Measurements from ENCODE around the gene TAPT1.
"Not testable (repeated sequence)": the region's sequence is repeated elsewhere in the genome, so short reads cannot be mapped to it uniquely, and the experiment has no call there.

The TAPT1 gene

DNA sequence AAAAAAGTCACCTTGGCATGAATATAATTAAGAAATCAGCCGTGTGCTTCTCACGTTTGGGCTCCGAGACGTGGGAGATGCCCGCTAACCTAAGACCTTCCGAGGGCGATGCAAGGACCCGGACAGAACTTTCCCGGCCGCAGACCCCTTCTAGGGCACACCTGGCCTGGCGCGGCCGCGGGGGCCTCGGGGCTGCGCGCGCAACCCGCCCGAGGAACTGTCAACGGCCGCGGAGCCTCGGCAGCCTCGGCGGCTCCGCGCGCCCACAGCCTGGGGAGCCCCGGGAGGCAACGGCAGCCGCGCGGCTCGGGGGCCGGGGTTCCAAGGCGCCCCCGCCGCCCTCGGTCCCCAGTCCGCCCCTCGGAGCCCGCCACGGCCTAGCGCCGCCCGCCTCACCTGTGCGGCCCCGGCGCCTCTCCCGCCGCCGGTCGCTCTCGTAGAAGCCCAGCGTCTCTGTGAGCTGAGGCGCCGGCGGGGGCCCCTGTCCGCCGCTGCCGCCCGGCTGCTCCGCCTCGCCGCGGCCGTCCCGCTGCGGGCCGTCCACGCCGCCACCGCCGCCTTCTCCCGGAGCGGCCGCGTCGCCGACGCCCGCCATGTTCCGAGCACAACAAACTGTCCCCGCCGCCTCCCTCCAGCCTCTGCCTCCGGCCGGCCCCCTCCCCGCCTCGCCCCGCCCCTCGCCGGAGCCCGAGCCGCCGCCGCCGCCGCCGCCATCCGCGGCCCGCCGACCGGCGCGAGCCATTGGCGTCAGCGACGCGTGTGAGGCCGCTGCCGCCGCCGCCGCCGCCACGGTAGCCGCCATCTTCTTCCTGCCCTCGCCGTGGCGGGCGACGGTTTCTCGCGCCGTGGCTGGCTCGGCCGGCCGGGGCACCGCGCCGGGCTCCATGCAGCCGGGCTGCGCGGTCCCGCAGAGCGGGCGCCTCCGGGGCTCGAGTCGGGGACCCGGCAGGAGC lies at the start of gene TAPT1:
TSS of gene TAPT1 (minus strand) at position 609 of the 953 bp plus-strand sequence. CDS start at position 595, 14 bp downstream.
- no peak for TF ChIP-seq SUZ12 (IDR thresholded peaks at IDR 0.05)
- 0 out of 2 replicates have a peak, but pooled peaks have one; percentile 22 for TF ChIP-seq LEF1 (IDR thresholded peaks at IDR 0.05; ENCODE audit: borderline replicate concordance)
- TF ChIP-seq CTBP1 (IDR thresholded peaks at IDR 0.05; ENCODE audit: borderline replicate concordance), result no peak
- TF ChIP-seq FOXK2 (IDR thresholded peaks at IDR 0.05), result no peak
- TF ChIP-seq ZNF384 (IDR thresholded peaks at IDR 0.05), result no peak
- no peak for TF ChIP-seq FOXA1 (IDR thresholded peaks at IDR 0.05)
- no peak for TF ChIP-seq BHLHE40 (IDR thresholded peaks at IDR 0.05; ENCODE audit: borderline replicate concordance)
- DNase-seq (ENCODE audit: extremely low spot score), result peak; percentile 71
- POLR2A ChIA-PET, result interaction anchor here (1.0 kb wide), 1 partner anchor 9 kb away, joined by 4 read pairs; no protein-coding TSS in a partner anchor
- CTCF ChIA-PET, result interaction anchor here (0.9 kb wide), 1 partner anchor 20 kb away, joined by 3 read pairs; no protein-coding TSS in a partner anchor

DNA sequence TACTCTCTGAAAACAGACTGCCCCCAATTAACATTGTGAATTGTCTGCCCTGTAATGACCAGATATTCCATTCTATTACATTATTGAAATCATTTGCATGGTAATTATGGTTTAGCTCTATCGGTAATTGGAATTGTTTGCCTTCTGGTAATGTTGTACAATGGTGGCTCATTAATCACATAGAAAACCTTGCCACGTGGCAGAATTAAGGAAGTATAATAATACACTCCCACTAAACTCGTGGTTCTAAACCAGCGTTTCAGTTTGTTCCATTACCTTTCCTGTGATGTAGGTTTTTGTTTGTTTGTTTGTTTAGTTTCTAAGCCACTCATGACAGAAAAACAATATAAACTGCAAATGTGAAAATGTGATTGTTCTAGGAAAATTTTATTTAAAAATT lies 45.1 kb upstream of the TAPT1 start:
- no peak for DNase-seq (ENCODE audit: extremely low spot score)
- TF ChIP-seq FOXM1 (IDR thresholded peaks at IDR 0.05; ENCODE audit: borderline replicate concordance) (no peak), FOXK2 (IDR thresholded peaks at IDR 0.05) (no peak), BHLHE40 (IDR thresholded peaks at IDR 0.05; ENCODE audit: borderline replicate concordance) (no peak), CTBP1 (IDR thresholded peaks at IDR 0.05; ENCODE audit: borderline replicate concordance) (no peak), L3MBTL2 (conservative IDR thresholded peaks at IDR 0.05) (no peak), NFRKB (IDR thresholded peaks at IDR 0.05) (no peak)
- CTCF ChIA-PET, result no interaction called here
- POLR2A ChIA-PET, result no interaction called here

DNA sequence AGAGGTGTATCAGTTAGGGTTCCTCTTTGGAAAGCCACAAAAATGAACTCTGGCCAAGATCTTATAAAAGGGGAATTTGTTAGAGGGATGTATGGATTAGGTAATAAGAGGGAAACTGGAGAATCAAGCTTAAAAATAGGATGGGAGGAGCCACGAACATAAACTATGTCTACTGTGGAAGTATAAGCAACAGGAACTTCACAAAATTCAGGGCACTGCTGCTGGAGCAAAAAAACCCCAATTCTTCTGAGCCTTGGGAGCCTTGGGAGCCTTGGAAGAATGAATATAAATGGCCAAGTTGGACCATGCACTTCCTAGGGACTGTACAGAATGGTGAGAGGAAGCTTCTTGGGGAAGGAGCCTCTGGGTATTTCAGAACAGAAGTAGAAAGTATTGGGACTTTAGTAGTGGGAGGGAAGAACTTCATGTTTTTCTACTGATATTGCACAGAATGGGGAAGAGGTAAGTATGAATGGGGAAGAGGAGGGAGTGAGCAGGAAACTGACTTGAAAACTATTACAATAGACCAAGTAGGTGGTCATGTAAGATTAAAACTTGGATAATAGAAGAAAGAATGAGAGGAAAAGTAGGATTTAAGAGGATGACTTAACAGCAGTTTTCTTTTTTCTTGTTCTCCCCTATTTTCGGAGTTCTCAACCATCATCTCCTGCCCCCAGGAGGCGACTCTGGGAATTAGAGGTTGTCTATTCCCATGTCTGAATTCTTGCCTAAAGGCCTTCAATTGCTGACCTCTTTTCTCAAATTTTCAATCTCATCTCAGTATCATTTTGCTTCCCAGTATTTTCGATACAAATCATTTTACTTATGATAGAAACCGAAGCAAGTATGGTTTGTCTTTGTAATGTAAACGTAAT lies 44.4 kb upstream of the TAPT1 start:
- POLR2A ChIA-PET, result no interaction called here
- CTCF ChIA-PET, result no interaction called here
- DNase-seq (ENCODE audit: extremely low spot score), result peak; percentile 30
- TF ChIP-seq ZNF384 (IDR thresholded peaks at IDR 0.05) (no peak), L3MBTL2 (conservative IDR thresholded peaks at IDR 0.05) (no peak), SP1 (IDR thresholded peaks at IDR 0.05) (no peak), CTBP1 (IDR thresholded peaks at IDR 0.05; ENCODE audit: borderline replicate concordance) (no peak), ARNT (IDR thresholded peaks at IDR 0.05) (no peak), ELF4 (IDR thresholded peaks at IDR 0.05) (no peak), NFRKB (IDR thresholded peaks at IDR 0.05) (no peak), FOXM1 (IDR thresholded peaks at IDR 0.05; ENCODE audit: borderline replicate concordance) (no peak), FOXA1 (IDR thresholded peaks at IDR 0.05) (no peak), FOXK2 (IDR thresholded peaks at IDR 0.05) (no peak), HDGF (IDR thresholded peaks at IDR 0.05; ENCODE audit: borderline replicate concordance) (no peak), PKNOX1 (IDR thresholded peaks at IDR 0.05) (no peak), TARDBP (IDR thresholded peaks at IDR 0.05) (no peak)

- POLR2A ChIA-PET; DNase-seq (ENCODE audit: extremely low spot score); CTCF ChIA-PET: not testable (repeated sequence)
Observed at GRCh38 chr4:16269742-16270453, 43.6 kb upstream of the TAPT1 start.

GRCh38 chr4:16269240-16269639 lies 43.0 kb upstream of the TAPT1 start:
- CTCF ChIA-PET, result no interaction called here
- no peak for DNase-seq (ENCODE audit: extremely low spot score)
- POLR2A ChIA-PET, result no interaction called here
- TF ChIP-seq HDGF (IDR thresholded peaks at IDR 0.05; ENCODE audit: borderline replicate concordance), result no peak
- no peak for TF ChIP-seq FOXM1 (IDR thresholded peaks at IDR 0.05; ENCODE audit: borderline replicate concordance)
- no peak for TF ChIP-seq NFRKB (IDR thresholded peaks at IDR 0.05)
- no peak for TF ChIP-seq SP1 (IDR thresholded peaks at IDR 0.05)
- TF ChIP-seq LEF1 (IDR thresholded peaks at IDR 0.05; ENCODE audit: borderline replicate concordance), result no peak
- no peak for TF ChIP-seq CTBP1 (IDR thresholded peaks at IDR 0.05; ENCODE audit: borderline replicate concordance)
- no peak for TF ChIP-seq FOXA1 (IDR thresholded peaks at IDR 0.05)
- no peak for TF ChIP-seq L3MBTL2 (conservative IDR thresholded peaks at IDR 0.05)
- TF ChIP-seq FOXK2 (IDR thresholded peaks at IDR 0.05), result no peak
- TF ChIP-seq ELF4 (IDR thresholded peaks at IDR 0.05), result no peak
- no peak for TF ChIP-seq ARNT (IDR thresholded peaks at IDR 0.05)
- no peak for TF ChIP-seq SUZ12 (IDR thresholded peaks at IDR 0.05)
- TF ChIP-seq PKNOX1 (IDR thresholded peaks at IDR 0.05), result no peak
- TF ChIP-seq ZNF384 (IDR thresholded peaks at IDR 0.05), result no peak
- TF ChIP-seq TARDBP (IDR thresholded peaks at IDR 0.05), result no peak
- TF ChIP-seq BHLHE40 (IDR thresholded peaks at IDR 0.05; ENCODE audit: borderline replicate concordance), result no peak

DNA sequence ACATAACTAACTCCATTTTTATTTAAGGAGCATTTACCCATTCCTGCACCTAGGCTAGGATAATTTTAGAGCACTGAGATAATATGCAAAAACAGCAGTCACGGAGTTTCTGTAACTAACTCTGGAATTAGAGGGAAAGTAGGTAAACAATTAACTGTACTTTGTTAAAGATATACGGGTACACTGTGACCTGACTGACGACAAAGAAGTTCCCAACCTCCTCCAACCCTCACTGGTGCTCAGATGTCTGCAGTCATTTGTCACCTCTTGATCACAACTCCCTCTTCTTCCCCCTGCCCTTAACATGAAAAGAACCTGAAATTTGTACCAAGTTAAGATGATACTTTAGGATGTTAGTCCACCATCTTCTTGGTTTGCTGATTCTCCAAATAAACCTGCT lies 42.0 kb upstream of the TAPT1 start:
- no peak for TF ChIP-seq FOXK2 (IDR thresholded peaks at IDR 0.05)
- CTCF ChIA-PET, result no interaction called here
- POLR2A ChIA-PET, result no interaction called here
- DNase-seq (ENCODE audit: extremely low spot score), result no peak

Data from HEK293T (cell line).